NT2/D1 (cell line): ENCODE measurements around the gene AHCYL2.

Source experiments
- SUZ12 ChIP-seq: IDR thresholded peaks from 2 replicates; pipeline ENCODE4 v1.6.1; 2011; ENCODE audit not compliant: insufficient read length, insufficient read depth; ENCODE audit errors: extremely low read depth
- YY1 ChIP-seq: IDR thresholded peaks from 2 replicates; pipeline ENCODE4 v1.6.1; 2011; ENCODE audit not compliant: insufficient read length, insufficient read depth
- ZNF274 ChIP-seq: IDR thresholded peaks from 2 replicates; pipeline ENCODE4 v1.6.1; 2011; ENCODE audit warnings: mild to moderate bottlenecking, low read depth, low read length

DNA sequence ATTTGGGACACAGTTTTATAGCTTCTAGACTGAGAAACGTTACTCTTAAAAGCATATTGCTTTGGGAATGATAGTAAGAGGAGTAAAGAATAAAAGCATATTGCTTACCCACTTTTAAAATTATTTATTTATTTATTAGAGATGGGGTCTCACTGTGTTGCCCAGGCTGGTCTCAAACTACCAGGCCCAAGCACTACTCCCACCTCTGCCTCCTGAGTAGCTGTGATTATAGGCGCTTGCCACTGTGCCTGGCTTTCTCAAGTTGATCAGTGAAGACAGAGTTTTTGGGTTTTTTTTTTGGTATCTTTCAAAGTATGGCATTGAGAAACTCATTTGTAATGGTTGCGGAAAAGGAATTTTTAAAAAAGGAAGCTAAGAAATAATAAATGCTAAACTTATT lies 68.0 kb downstream of the AHCYL2 start:
- TF ChIP-seq SUZ12 (no peak), YY1 (no peak), ZNF274 (no peak)
